HuH-7 (cell line): ENCODE data around the gene DTD1.
"Not testable (repeated sequence)": the region's sequence is repeated elsewhere in the genome, so short reads cannot be mapped to it uniquely, and the experiment has no call there.

ENCODE experiments used
- DNase-seq: peaks from one replicate; pipeline ENCODE4 v3.0.0; 2011; ENCODE audit warnings: low spot score

Gene DTD1

GRCh38 chr20:18743665-18744440 is 156.0 kb downstream of the DTD1 start:
- DNase-seq, result no peak

- DNase-seq, result no peak
Observed at GRCh38 chr20:18747090-18747489, 159.2 kb downstream of the DTD1 start.

GRCh38 chr20:18748987-18749386 is 161.1 kb downstream of the DTD1 start:
- DNase-seq, result no peak

GRCh38 chr20:18749528-18749927 is 161.7 kb downstream of the DTD1 start:
- DNase-seq, result no peak

- DNase-seq, result no peak
Observed at GRCh38 chr20:18750735-18751134, 162.9 kb downstream of the DTD1 start.

- no peak for DNase-seq
Observed at GRCh38 chr20:18754030-18754652, 166.3 kb downstream of the DTD1 start.

GRCh38 chr20:18754653-18755045 is 166.8 kb downstream of the DTD1 start:
- no peak for DNase-seq

GRCh38 chr20:18760852-18761251 is 173.0 kb downstream of the DTD1 start:
- DNase-seq, result not testable (repeated sequence)

- no peak for DNase-seq
Observed at GRCh38 chr20:18767676-18768075, 179.8 kb downstream of the DTD1 start.

GRCh38 chr20:18773566-18773965 is 185.7 kb downstream of the DTD1 start:
- DNase-seq, result no peak

- no peak for DNase-seq
Observed at GRCh38 chr20:18774207-18774606, 186.4 kb downstream of the DTD1 start.

- no peak for DNase-seq
Observed at GRCh38 chr20:18775633-18776032, 187.8 kb downstream of the DTD1 start.

- DNase-seq, result no peak
Observed at GRCh38 chr20:18778690-18779392, 191.0 kb downstream of the DTD1 start.

- no peak for DNase-seq
Observed at GRCh38 chr20:18780385-18781130, 192.7 kb downstream of the DTD1 start.

GRCh38 chr20:18781509-18781908 is 193.7 kb downstream of the DTD1 start:
- DNase-seq, result no peak

GRCh38 chr20:18783385-18783959 is 195.6 kb downstream of the DTD1 start:
- DNase-seq, result no peak

- not testable (repeated sequence) for DNase-seq
Observed at GRCh38 chr20:18787046-18787445, 199.2 kb downstream of the DTD1 start.

- DNase-seq, result no peak
Observed at GRCh38 chr20:18788021-18788420, 200.2 kb downstream of the DTD1 start.

- no peak for DNase-seq
Observed at GRCh38 chr20:18790787-18791186, 202.9 kb downstream of the DTD1 start.

- peak; percentile 92 for DNase-seq
Observed at GRCh38 chr20:18793625-18794427, 206.0 kb downstream of the DTD1 start.

- no peak for DNase-seq
Observed at GRCh38 chr20:18794428-18794787, 206.6 kb downstream of the DTD1 start.
